Stimulated activated naive CD8-positive, alpha-beta T cell treated with anti-CD3 and anti-CD28 coated beads, Interleukin-15, Interleukin-2, amounts not matched to agents 100 ng/mL and 50 ng/mL, for 24 hours (primary cell): ENCODE results near the gene MFAP3L.
"Not testable (repeated sequence)": the region's sequence is repeated elsewhere in the genome, so short reads cannot be mapped to it uniquely, and the experiment has no call there.

ENCODE experiments used
- H3K27ac Mint-ChIP-seq: one replicate; pipeline ENCODE4 v1.8.0; 2021; ENCODE audit warnings: mild to moderate bottlenecking, mixed read lengths
- H3K27me3 Mint-ChIP-seq: one replicate; pipeline ENCODE4 v1.8.0; 2021; ENCODE audit warnings: mixed read lengths
- H3K36me3 Mint-ChIP-seq: one replicate; pipeline ENCODE4 v1.8.0; 2021; ENCODE audit warnings: low read depth, mixed read lengths
- H3K4me1 Mint-ChIP-seq: one replicate; pipeline ENCODE4 v1.8.0; 2021; ENCODE audit warnings: low read depth, mixed read lengths
- H3K4me3 Mint-ChIP-seq: one replicate; pipeline ENCODE4 v1.8.0; 2021; ENCODE audit warnings: mild to moderate bottlenecking, mixed read lengths
- H3K9me3 Mint-ChIP-seq: one replicate; pipeline ENCODE4 v1.8.0; 2021; ENCODE audit warnings: mixed read lengths

MFAP3L gene

DNA sequence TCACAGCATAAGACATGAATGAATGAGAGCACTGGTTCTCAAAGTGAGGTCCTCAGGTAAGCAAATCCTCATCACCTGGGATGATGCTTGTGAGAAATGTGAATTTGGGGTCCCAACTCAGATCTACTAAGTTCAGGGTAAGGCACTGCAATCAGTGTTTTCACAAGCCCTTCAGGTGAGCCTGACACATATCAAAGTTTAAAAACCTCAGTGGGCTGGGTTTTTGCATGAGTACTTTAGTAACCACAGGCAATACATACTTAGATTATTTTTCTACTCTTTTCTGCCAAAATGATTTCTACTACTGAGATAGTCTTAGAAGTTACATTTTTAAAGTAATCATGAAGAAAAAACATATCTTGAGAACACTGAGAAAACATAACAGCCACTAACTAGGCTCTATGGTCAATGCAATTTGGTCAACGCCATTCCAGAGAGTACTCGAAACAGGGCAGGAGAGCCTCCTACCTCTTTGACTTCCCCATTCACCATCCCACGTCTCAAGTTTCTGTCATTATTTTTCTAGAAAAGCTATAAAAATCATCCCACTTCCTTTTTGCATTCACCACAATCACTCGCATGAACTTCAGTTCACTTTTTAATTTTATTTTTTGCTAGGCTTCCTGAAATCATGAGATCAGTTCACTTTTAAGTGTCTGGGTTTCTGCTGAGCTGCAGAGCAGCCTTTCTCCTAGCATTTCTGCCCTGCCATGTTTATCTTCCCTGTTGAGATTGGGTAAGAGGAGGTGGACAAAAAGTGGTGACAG, 73.8 kb downstream of the MFAP3L start:
- H3K4me1 Mint-ChIP-seq = peaks cover 8% of the 10 kb centered on the region
- no peak overlapping the region for H3K27ac Mint-ChIP-seq
- no peaks in the 10 kb centered on the region for H3K36me3 Mint-ChIP-seq
- peaks cover 14% of the 10 kb centered on the region for H3K27me3 Mint-ChIP-seq
- no peaks in the 10 kb centered on the region for H3K9me3 Mint-ChIP-seq
- H3K4me3 Mint-ChIP-seq = no peak overlapping the region

DNA sequence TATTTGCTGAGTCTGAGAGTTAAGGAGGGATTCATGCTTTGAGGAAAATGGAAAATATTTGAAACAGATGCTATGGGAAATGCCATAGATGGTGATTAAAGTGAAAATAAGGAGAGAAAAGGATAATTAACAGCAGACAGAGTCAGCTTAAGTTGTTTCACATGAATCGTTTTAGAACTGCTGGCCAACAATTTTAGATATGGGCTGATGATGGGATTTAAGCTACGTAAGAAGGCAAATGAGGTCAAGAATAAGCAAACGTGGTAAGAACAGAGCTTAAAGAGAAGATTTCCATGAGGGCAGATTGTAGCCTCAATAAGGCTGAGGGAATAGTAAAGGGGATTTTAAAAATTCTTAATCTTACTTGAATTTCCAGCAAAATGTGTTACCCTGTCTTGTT, 77.9 kb downstream of the MFAP3L start:
- Mint-ChIP-seq H3K27ac (no peak overlapping the region), H3K4me3 (no peak overlapping the region), H3K9me3 (no peaks in the 10 kb centered on the region), H3K27me3 (peaks cover 14% of the 10 kb centered on the region), H3K36me3 (no peaks in the 10 kb centered on the region), H3K4me1 (peaks cover 8% of the 10 kb centered on the region)

DNA sequence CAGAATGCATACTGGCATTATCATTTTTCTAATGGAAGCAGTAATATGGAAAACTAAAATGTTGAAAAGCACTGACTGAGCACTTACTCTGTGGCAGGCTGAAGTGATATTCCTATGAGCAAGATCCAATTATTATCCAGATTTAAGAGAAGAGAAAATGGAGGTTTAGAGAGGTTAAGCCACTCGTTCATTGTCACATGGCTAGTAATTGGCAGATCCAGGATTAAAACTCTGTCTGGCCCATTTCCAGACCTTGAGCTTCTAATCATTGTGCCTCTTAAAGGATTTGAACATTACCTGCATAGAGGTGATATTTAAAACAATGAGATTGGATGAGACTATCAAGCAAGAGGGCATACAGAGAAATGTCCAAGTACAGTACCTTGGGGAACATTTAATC, 80.6 kb downstream of the MFAP3L start:
- H3K36me3 Mint-ChIP-seq = no peaks in the 10 kb centered on the region
- no peaks in the 10 kb centered on the region for H3K9me3 Mint-ChIP-seq
- no peak overlapping the region for H3K27ac Mint-ChIP-seq
- H3K27me3 Mint-ChIP-seq = peaks cover 8% of the 10 kb centered on the region
- no peaks in the 10 kb centered on the region for H3K4me1 Mint-ChIP-seq
- H3K4me3 Mint-ChIP-seq = no peak overlapping the region

DNA sequence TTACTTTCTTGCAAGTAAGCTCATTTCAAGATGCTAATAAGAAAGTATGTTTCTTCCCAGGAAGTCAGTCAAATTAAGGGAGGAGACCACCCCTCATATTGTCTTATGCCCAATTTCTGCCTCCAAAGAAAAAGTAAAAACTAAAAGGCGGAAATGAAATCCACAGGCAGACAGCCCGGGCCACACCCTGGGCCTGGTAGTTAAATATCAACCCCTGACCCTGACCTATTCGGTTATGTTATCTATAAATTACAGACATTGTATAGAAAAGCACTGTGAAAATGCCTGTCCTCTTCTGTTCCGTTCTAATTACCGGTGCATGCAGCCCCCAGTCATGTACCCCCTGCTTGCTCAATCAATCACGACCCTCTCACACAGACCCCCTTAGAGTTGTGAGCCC, 82.6 kb downstream of the MFAP3L start:
- H3K4me3 Mint-ChIP-seq, H3K9me3 Mint-ChIP-seq, H3K27ac Mint-ChIP-seq: not testable (repeated sequence)

DNA sequence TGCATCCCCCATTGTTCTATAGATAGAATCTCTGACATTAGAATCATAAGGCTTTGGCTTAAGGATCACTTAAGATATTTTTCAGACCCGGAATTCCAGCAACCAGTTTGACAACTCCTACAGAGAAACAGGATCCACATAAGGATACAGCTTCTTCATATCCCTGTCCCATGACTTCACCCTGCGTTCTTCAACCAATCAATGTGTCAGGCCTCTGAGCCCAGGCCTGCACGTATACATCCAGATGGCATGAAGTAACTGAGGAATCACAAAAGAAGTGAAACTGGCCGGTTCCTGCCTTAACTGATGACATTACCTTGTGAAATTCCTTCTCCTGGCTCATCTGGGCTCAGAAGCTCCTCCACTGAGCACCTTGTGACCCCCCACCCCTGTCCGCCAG, 85.1 kb downstream of the MFAP3L start:
- Mint-ChIP-seq H3K4me3 (no peak overlapping the region), H3K4me1 (no peaks in the 10 kb centered on the region), H3K27ac (no peak overlapping the region)

More for the DNA sequence above, 82.6 kb downstream of the MFAP3L start:
- H3K4me1 Mint-ChIP-seq, H3K27me3 Mint-ChIP-seq, H3K36me3 Mint-ChIP-seq: not testable (repeated sequence)

DNA sequence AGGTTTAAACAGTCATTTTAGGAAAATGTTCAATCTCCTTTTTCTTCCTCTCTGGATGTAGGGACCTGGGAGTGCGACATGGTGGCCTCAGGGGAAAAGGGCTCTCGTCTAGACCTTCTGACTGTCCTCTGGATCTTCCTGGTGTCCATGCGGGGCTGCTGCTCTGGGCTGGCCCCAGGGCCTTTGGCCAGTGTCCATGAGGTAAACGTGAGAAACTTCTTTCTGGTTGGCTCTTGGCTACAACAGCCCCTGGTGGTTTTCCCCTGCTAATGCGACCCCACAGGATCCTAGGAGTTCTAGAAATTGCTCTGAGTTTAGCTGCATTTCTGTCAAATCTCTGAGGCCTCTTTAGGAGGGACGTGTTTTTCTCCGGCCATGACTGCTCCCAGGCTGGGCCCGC, 85.7 kb downstream of the MFAP3L start:
- H3K27me3 Mint-ChIP-seq = no peaks in the 10 kb centered on the region
- no peaks in the 10 kb centered on the region for H3K36me3 Mint-ChIP-seq
- H3K9me3 Mint-ChIP-seq = no peaks in the 10 kb centered on the region
- H3K4me1 Mint-ChIP-seq = no peaks in the 10 kb centered on the region
- H3K4me3 Mint-ChIP-seq = no peak overlapping the region
- no peak overlapping the region for H3K27ac Mint-ChIP-seq

More for the DNA sequence above, 85.1 kb downstream of the MFAP3L start:
- no peaks in the 10 kb centered on the region for H3K27me3 Mint-ChIP-seq
- no peaks in the 10 kb centered on the region for H3K9me3 Mint-ChIP-seq
- no peaks in the 10 kb centered on the region for H3K36me3 Mint-ChIP-seq
